ENCODE data around the gene BACH2. TPM values are rescaled to one million over a fixed set of nuclear protein-coding genes. Genes with fewer than 3 reads are reported as not detected.

The BACH2 gene
- polyA plus RNA-seq, 1 donor (not counting 4 experiments of a cell fraction or from before 2014, with no cell fraction given), result 0.50 TPM

DNA sequence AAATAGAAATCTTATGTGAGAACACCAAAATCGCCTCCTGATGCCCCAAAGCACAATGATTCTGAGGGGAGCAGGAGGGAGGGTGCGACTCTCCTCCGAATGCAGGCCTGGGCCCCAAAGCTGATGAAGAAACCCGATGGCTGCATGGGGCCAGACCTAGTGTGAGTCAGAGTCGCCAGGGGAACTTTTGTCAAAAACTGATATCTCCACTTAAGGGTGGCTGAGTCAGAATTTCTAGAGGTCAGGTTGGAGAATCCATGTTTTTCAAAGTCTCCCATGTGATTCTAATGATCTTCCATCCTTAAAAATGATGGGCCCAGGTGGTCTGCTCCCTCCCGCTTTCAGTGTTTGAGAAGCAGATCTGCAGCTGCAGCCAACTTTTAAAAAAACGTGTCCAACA is 172.8 kb downstream of the BACH2 start:
- no peak overlapping the region for H2AFZ ChIP-seq (ENCODE audit: control insufficient read depth, low read length)
- H3K4me2 ChIP-seq (ENCODE audit: control insufficient read depth, extremely low read depth, insufficient read depth, low read depth, low read length), result no peak overlapping the region
- H3K9ac ChIP-seq (ENCODE audit: control insufficient read depth, extremely low read depth, insufficient read depth, low read length), result no peak overlapping the region
- H3K27me3 ChIP-seq (ENCODE audit: control insufficient read depth, extremely low read depth, insufficient read depth, low read length), result no peaks in the 10 kb centered on the region
- TF ChIP-seq EZH2 (IDR thresholded peaks at IDR 0.05; ENCODE audit: low read length), result no peak
- TF ChIP-seq CTCF (optimal IDR thresholded peaks at IDR 0.05 in 1 of 3, IDR thresholded peaks at IDR 0.05 in 1 of 3, conservative IDR thresholded peaks at IDR 0.05 in 1 of 3; ENCODE audit: extremely low read depth in 1 of 3, insufficient read depth in 2 of 3, low read length in 3 of 3), result no peak
- FAIRE-seq (no peak), DNase-seq (ENCODE audit: low read depth, low spot score) (no peak)
- no peaks in the 10 kb centered on the region for H4K20me1 ChIP-seq (ENCODE audit: control insufficient read depth, extremely low read depth, insufficient read depth, low read length)
- no peaks in the 10 kb centered on the region for H3K9me1 ChIP-seq (ENCODE audit: control insufficient read depth, extremely low read depth, insufficient read depth, low read length)
- H3K4me1 ChIP-seq (ENCODE audit: control insufficient read depth, extremely low read depth, insufficient read depth, low read length), result peaks cover 11% of the 10 kb centered on the region
- no peaks in the 10 kb centered on the region for H3K9me3 ChIP-seq (ENCODE audit: control insufficient read depth, low read depth, low read length)
- no peaks in the 10 kb centered on the region for H3K36me3 ChIP-seq (ENCODE audit: control insufficient read depth in 2 of 2, extremely low read depth in 1 of 2, insufficient read depth in 2 of 2, low read length in 2 of 2)
- no peak overlapping the region for H3K4me3 ChIP-seq (ENCODE audit: control insufficient read depth in 2 of 3, extremely low read depth in 1 of 3, insufficient read depth in 2 of 3, low read depth in 1 of 3, low read length in 3 of 3)
- dilution Hi-C loops (cut with MboI; ENCODE audit: extremely low pct_ligation_motif_present, low sequenced_read_pairs), result no loop called here
- H3K27ac ChIP-seq (ENCODE audit: control insufficient read depth, insufficient read depth, low read length), result no peak overlapping the region
- no peaks in the 10 kb centered on the region for H3K79me2 ChIP-seq (ENCODE audit: control insufficient read depth, insufficient read depth, low read length)

DNA sequence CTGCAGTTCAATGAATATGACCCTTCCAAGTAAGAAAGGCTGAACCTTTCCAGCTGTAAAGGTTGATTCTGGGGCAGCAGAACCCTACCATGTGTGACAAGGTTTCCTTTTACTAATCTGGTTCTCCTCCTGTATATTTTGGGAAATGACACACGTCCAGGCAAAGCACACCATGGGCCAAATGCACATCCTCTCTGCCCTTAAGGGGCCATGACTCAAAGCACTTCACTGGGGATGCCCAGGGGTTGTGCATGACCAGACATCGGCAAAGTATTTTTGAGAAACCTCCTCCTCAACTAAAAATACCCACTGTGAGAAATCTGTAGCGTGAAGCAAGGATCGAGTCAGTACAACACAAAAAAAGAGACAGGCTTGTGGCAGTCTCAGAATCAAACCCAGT is 174.7 kb downstream of the BACH2 start:
- Histone ChIP-seq H2AFZ (ENCODE audit: control insufficient read depth, low read length) (peak overlapping the region; percentile 3), H3K79me2 (ENCODE audit: control insufficient read depth, insufficient read depth, low read length) (no peaks in the 10 kb centered on the region), H4K20me1 (ENCODE audit: control insufficient read depth, extremely low read depth, insufficient read depth, low read length) (no peaks in the 10 kb centered on the region), H3K4me3 (ENCODE audit: control insufficient read depth in 2 of 3, extremely low read depth in 1 of 3, insufficient read depth in 2 of 3, low read depth in 1 of 3, low read length in 3 of 3) (no peak overlapping the region), H3K4me2 (ENCODE audit: control insufficient read depth, extremely low read depth, insufficient read depth, low read depth, low read length) (peak overlapping the region; percentile 52), H3K9me3 (ENCODE audit: control insufficient read depth, low read depth, low read length) (no peaks in the 10 kb centered on the region), H3K9me1 (ENCODE audit: control insufficient read depth, extremely low read depth, insufficient read depth, low read length) (no peaks in the 10 kb centered on the region), H3K27me3 (ENCODE audit: control insufficient read depth, extremely low read depth, insufficient read depth, low read length) (no peaks in the 10 kb centered on the region), H3K4me1 (ENCODE audit: control insufficient read depth, extremely low read depth, insufficient read depth, low read length) (peaks cover 11% of the 10 kb centered on the region), H3K9ac (ENCODE audit: control insufficient read depth, extremely low read depth, insufficient read depth, low read length) (no peak overlapping the region), H3K36me3 (ENCODE audit: control insufficient read depth in 2 of 2, extremely low read depth in 1 of 2, insufficient read depth in 2 of 2, low read length in 2 of 2) (no peaks in the 10 kb centered on the region), H3K27ac (ENCODE audit: control insufficient read depth, insufficient read depth, low read length) (peak overlapping the region; percentile 11)
- dilution Hi-C loops (cut with MboI; ENCODE audit: extremely low pct_ligation_motif_present, low sequenced_read_pairs), result no loop called here
- DNase-seq (ENCODE audit: low read depth, low spot score), result peak; percentile 25
- peak; percentile 95 for FAIRE-seq
- no peak for TF ChIP-seq CTCF (optimal IDR thresholded peaks at IDR 0.05 in 1 of 3, IDR thresholded peaks at IDR 0.05 in 1 of 3, conservative IDR thresholded peaks at IDR 0.05 in 1 of 3; ENCODE audit: extremely low read depth in 1 of 3, insufficient read depth in 2 of 3, low read length in 3 of 3)
- TF ChIP-seq EZH2 (IDR thresholded peaks at IDR 0.05; ENCODE audit: low read length), result no peak

Data from keratinocyte (primary cell).